ENCODE results near the gene GGT7.

Gene GGT7

GRCh38 chr20:34798871-34799270 lies 73.8 kb downstream of the GGT7 start:
- Histone ChIP-seq H3K27ac (no peak overlapping the region), H3K4me3 (no peak overlapping the region)

DNA sequence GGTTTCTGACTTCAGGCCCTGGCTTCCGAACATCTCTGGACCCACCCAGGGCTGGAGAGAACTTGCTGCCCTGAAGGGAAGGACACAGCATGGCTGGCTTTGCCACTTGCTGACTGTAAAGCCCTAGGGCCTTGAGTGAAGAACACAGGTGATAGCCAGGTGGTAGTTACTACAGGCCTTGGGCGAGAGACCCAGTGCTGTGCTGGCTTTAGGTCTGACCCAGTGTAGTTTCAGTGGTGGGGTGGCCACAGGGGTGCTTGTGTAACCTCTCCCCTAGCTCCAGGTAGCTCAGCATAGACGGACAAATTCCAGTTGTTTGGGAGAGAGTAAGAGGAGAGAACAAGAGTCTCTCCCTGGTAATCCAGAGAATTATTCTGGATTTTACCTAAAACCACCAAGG lies 74.3 kb downstream of the GGT7 start:
- no peak overlapping the region for H3K4me3 ChIP-seq
- no peak overlapping the region for H3K27ac ChIP-seq

- Histone ChIP-seq H3K27ac (no peak overlapping the region), H3K4me3 (no peak overlapping the region)
Observed at GRCh38 chr20:34797012-34797995, 75.4 kb downstream of the GGT7 start.
